Activated CD4-positive, alpha-beta T cell treated with anti-CD3 and anti-CD28 coated beads, Interleukin-2, Interleukin-6, amounts not matched to agents 100 ng/mL and 50 ng/mL, durations not matched to agents 16 hours and 8 hours (primary cell): ENCODE data around the gene HCN4.

Source experiments
- DNase-seq: peaks from one replicate; pipeline ENCODE4 v3.0.0-alpha.2; 2020

HCN4 gene

DNA sequence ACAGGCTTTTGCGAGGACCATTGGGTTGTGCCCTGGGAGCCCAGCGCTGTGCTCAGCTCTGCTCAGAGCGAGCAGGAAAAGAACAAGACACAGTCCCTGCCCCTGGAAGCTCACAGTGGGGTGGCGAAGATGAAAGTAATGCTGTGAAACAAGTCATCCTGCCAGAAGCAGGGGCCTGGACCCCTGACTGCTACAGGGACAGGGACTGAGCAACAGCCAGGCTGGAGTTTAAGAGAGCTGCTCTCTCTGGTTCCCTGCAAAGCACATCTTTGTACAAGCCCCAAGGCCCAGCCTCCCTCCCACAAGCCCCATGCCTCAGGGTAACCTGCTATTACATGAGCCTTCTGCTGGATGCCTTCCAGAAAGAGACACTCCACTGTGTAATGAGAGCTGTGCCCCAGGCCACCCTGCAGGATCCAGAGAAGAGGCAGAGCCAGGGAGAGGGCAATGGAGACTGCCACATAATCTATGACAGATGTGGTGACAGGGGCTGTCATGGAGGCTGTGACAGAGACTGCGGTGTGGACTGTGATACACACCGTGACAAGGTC lies 7.1 kb upstream of the HCN4 start:
- DNase-seq, result no peak

DNA sequence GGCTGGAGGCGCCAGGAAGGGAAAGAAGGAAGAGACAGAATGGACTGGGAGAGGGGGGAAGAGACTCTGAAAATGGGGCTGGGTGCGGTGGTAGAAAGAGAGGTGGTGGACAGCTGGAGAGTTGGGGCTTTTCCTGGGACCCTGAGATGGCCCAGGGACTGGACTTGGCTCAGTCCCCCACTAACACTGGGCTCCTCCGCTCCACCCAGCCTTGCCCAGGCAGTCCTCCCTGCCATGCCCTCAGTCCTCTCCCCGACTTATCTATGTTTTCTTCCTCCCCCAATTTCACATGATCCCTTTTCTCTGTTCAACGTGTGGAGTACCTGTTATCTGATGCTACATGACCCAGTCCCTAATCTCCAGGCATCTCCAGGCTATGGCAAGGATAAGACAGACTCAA lies 6.3 kb upstream of the HCN4 start:
- DNase-seq, result no peak

DNA sequence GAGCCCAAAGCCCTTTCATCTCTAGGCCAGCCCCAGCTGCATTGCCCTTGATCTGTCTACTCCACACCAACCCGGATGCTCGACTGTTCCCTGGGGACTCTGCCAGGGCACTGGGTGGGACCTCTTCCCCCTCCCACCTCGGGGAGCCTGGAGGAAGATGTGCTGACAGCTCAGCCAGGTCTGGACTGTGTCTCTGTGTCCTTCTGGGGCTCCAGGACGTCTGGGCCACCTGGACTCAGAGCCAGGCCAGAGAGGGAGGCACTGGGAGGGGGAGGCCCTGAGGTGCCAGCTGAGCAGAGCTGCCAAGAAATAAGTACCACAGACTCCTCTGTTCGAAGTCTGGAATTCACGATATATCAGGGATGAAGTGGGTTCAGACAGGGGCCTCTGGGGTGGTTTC lies 5.8 kb upstream of the HCN4 start:
- no peak for DNase-seq

DNA sequence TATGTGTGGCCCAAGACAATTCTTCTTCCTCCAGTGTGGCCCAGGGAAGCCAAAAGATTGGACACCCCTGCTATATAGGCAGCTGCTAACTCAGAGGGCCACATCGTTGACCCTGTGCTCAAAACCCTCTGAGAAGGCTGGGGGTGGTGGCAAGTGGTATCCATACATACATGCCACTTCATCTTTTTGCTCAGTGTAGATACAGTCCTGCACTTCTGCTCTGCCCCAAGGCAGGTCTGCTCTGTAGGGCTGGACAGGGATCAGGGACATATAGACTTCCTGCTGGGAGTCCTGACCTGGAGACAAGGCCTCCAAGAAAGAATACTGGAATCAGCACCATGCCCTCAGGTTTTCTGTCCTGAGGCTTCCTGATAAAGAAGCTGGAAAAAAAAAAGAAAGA lies 4.5 kb upstream of the HCN4 start:
- DNase-seq, result no peak

- no peak for DNase-seq
These were observed 3.1 kb upstream of the HCN4 start for GRCh38 chr15:73371812-73372211.

GRCh38 chr15:73370151-73370550 lies 1.4 kb upstream of the HCN4 start:
- DNase-seq, result peak; percentile 7

DNA sequence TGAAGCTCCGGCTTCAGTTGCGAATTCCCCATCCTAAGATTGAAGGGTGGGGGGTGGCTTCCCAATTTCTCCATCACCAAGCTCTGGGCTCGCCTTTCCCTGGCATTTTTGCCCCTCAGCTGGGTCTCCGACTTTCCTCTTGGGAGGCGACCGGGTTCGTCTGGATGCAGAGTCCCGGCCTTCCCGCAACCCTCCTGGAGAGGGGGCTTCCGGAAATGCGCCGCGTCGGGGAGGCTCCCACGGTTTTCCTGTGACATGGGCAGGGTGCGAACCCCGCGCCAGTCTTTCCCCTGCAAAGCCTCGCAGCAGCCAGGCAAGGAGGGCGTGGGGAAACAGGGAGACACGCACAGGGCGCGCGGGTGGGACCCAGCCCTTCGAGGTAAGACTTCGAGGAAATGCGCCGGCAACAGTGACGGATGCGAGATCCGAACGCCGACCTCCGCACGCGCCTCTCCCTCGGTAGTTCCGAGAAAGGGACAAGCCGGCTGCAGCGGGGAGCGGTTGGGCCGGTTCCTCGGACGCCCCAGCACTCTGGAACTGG lies 466 bp upstream of the HCN4 start:
- no peak for DNase-seq

- no peak for DNase-seq
These were observed 996 bp downstream of the HCN4 start for GRCh38 chr15:73367624-73368300.

- DNase-seq, result no peak
These were observed 1.8 kb downstream of the HCN4 start for GRCh38 chr15:73366766-73367623.

DNA sequence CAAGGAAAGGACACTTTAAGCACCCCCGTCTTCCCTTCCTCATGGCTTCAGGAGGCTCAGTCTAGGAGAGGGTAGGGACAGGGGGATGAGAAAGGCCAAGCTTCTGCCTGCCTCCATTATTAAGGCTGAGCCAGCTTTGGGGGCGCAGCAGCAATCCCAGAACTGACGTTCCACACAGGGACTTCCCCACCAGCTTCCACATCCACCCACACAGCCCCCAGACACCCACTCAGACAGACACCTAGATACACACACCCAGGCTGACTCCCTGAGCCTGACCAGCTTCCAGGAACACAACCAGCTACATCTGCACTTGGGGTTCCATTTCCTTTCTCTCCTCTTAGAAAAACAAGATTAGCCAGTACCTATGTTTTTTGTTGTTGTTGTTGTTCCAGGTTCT lies 4.7 kb downstream of the HCN4 start:
- no peak for DNase-seq

DNA sequence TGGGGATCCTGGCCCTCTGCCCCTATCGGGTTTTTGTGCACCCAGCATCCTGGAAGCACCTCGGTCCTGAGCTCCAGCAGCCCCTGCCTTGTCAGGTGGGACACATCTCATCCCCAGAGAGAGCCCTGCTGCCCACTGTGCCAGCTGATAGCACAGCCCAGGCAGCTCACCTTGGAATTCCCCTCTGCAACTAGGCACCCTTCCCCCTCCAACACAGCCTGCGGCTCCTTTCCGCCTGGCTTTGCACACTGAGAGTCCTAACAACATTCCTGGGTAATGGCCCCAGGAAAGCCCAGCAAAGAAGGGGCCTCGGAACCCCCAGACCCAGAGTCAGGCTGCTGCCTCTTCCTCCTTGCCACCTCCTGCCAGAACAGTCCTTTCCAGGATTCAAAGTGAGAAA lies 5.9 kb downstream of the HCN4 start:
- DNase-seq, result no peak

- DNase-seq, result no peak
These were observed 7.4 kb downstream of the HCN4 start for GRCh38 chr15:73361337-73361736.

GRCh38 chr15:73359651-73360050 lies 9.1 kb downstream of the HCN4 start:
- DNase-seq, result no peak

DNA sequence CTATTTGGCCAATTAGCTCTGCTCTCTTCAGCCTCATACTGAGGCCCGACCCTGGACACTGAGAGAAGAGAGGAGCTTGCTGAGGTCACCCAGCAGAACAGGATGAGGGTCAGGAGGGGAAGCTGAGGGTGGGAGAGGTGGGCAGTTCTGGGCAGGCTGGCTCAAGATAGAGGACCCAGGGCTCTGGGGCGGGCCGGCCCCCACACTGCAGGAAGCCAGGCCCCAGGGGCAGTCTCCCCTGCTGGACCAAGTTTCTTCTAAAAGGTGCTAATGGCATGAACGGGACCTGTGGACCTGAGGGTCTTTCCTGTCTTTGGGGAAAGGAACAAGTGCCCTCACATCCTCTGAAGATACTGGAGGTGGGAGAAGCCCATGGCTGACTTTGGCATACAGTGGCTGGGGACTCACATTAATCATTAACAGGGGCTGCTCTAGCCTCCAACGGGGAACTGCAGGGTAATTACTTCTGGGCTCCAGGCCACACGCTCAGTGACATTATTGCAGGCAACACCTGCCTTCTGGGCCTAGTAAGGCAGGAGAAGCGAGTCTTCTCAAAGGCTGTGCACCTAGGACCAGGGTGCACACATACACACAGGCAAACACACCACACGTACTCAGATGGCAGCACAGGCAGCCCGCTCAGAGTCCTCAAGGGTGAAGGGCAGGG lies 10.6 kb downstream of the HCN4 start:
- no peak for DNase-seq

DNA sequence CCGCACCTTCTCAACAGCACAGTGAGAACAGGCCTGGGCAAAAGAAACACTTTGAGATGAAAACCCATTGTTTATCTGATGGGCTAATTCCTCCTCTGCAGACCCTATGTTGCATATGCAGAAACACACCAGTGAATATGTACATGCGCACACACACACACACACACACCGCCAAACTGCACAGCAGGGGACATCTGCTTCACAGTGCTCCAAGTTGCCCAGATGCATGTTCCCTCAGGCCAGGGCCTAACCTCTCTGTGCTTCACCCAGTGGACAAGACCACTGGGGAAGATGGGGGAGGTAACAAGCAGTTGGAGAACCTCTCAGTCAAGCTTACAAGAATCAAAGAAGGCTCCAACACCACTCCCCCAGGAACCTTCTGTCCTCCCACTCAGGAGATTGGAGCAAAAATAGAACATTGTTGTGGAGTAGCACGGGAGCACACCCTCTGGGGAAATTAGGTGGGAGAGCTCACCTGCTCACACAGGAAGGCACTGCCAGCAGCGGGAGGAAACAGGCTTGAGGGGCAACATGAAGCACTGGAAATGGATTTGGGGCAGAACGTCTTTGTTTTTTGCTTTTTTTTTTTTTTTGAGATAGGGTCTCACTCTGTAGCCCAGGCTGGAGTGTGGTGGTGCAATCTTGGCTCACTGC lies 13.0 kb downstream of the HCN4 start:
- no peak for DNase-seq

DNA sequence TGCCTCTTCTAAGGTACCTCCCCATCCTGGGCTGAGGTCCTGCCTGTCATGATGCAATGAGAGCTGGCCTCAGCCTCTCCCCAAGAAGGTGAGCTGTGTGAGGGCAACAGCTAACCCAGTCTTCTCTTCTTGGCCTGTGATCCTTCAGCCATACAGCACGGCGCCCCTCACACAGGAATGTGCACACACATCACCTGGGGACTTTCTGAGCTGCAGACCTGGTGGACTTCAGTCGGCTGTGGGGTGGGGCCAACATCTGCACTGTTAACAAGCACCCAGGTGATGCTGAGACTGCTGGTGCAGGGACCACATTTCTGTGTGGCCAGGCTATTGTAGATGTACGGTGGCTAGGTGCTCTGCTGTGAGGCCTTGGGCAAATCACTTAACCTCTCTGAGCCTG lies 14.5 kb downstream of the HCN4 start:
- DNase-seq, result no peak

GRCh38 chr15:73353734-73354133 lies 15.0 kb downstream of the HCN4 start:
- no peak for DNase-seq

DNA sequence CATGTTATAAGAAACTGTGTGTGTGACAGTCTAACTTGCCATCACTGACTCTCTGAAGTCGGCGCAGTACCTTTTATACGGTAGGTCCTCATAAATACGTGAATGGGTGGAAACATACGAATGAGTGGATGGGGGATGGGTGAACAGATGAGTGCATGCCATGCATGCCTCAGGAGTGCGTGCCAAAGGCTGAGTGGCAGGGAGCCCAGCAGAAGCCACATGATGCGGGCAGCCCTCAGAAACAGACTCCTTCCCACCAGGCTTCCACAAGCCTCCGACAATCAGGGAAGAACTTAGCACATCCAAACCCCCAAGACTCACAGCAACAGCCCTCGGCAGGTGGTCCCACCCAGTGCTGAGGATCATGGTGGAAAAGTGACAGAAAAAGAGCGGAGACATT lies 16.7 kb downstream of the HCN4 start:
- DNase-seq, result no peak

GRCh38 chr15:73349191-73349590 lies 19.6 kb downstream of the HCN4 start:
- no peak for DNase-seq

GRCh38 chr15:73346735-73347312 lies 21.9 kb downstream of the HCN4 start:
- DNase-seq, result peak; percentile 56

DNA sequence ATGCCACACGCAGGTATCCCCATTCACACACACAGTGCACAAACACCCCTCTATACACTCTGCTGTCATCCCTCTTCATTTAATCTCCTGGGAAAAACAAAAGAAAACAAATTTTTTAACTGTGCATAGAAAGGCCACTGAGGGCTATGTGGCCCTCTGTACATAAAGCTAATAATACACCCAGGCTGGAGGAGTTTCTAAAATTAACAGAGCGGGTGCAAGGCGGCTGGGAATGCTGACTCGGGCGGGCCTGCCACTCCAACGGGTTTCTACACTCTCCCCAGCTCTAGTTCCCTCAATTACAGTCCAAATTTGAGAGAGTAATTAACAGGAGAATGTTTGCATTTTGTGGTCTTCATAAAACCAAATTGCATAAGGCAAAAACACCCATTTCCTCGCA lies 23.1 kb downstream of the HCN4 start:
- DNase-seq, result no peak

- DNase-seq, result no peak
These were observed 24.7 kb downstream of the HCN4 start for GRCh38 chr15:73344056-73344455.
